Keratinocyte (primary cell): ENCODE data around the gene DPYD. TPM values are rescaled to one million over a fixed set of nuclear protein-coding genes. Genes with fewer than 3 reads are reported as not detected.

ENCODE experiments used
- DNase-seq: peaks from one replicate; pipeline ENCODE4 v3.0.0-alpha.2; 2011; ENCODE audit warnings: low read depth, missing footprints, low spot score
- FAIRE-seq: peaks from 2 replicates; lab custom pipeline; 2011; peaks lifted over from hg19 to GRCh38; lab: Jason Lieb, UNC
- H2AFZ ChIP-seq: 2 replicates; pipeline ENCODE4 v1.6.0; 2012; ENCODE audit warnings: low read length, control low read depth, inconsistent platforms; ENCODE audit not compliant: control insufficient read depth
- H3K27ac ChIP-seq: 2 replicates; pipeline ENCODE4 v1.5.1; 2011; ENCODE audit warnings: low read length; ENCODE audit not compliant: control insufficient read depth, insufficient read depth
- H3K27me3 ChIP-seq: 3 replicates; pipeline ENCODE4 v1.6.0; 2011; ENCODE audit warnings: low read length; ENCODE audit not compliant: control insufficient read depth, insufficient read depth; ENCODE audit errors: extremely low read depth
- H3K36me3 ChIP-seq, 2 experiments: 2 replicates in 1 of 2; 3 replicates in 1 of 2; pipeline ENCODE4 v1.5.1; 2011; ENCODE audit warnings: low read length in 2 of 2, mild to moderate bottlenecking in 1 of 2; ENCODE audit not compliant: control insufficient read depth in 2 of 2, insufficient read depth in 2 of 2; ENCODE audit errors: extremely low read depth in 1 of 2
- H3K4me1 ChIP-seq: 3 replicates; pipeline ENCODE4 v1.5.1; 2011; ENCODE audit warnings: low read length; ENCODE audit not compliant: control insufficient read depth, insufficient read depth; ENCODE audit errors: extremely low read depth
- H3K4me2 ChIP-seq: 3 replicates; pipeline ENCODE4 v1.6.0; 2011; ENCODE audit warnings: low read depth, low read length; ENCODE audit not compliant: control insufficient read depth, insufficient read depth; ENCODE audit errors: extremely low read depth
- H3K4me3 ChIP-seq, 3 experiments: fragments of 200-600 bp in 1 of 3; sonication (generic) in 1 of 3; 2 replicates in 2 of 3; 3 replicates in 1 of 3; pipeline ENCODE4 v1.5.1; 2011 to 2016; ENCODE audit warnings: low read length in 3 of 3, mild to moderate bottlenecking in 3 of 3, control low read depth in 2 of 3, inconsistent platforms in 1 of 3, low read depth in 1 of 3, mixed read lengths in 1 of 3, mixed run types in 1 of 3, moderate library complexity in 1 of 3; ENCODE audit not compliant: control insufficient read depth in 2 of 3, insufficient read depth in 2 of 3; ENCODE audit errors: extremely low read depth in 1 of 3
- H3K79me2 ChIP-seq: 2 replicates; pipeline ENCODE4 v1.6.0; 2012; ENCODE audit warnings: low read length; ENCODE audit not compliant: control insufficient read depth, insufficient read depth
- H3K9ac ChIP-seq: 3 replicates; pipeline ENCODE4 v1.6.0; 2011; ENCODE audit warnings: low read length; ENCODE audit not compliant: control insufficient read depth, insufficient read depth; ENCODE audit errors: extremely low read depth
- H3K9me1 ChIP-seq: 3 replicates; pipeline ENCODE4 v1.6.0; 2011; ENCODE audit warnings: low read length; ENCODE audit not compliant: control insufficient read depth, insufficient read depth; ENCODE audit errors: extremely low read depth
- H3K9me3 ChIP-seq: 2 replicates; pipeline ENCODE4 v1.5.1; 2012; ENCODE audit warnings: low read depth, low read length; ENCODE audit not compliant: control insufficient read depth
- H4K20me1 ChIP-seq: 3 replicates; pipeline ENCODE4 v1.6.0; 2011; ENCODE audit warnings: low read length; ENCODE audit not compliant: control insufficient read depth, insufficient read depth; ENCODE audit errors: extremely low read depth
- CTCF ChIP-seq, 3 experiments: IDR thresholded peaks in 1 of 3; conservative IDR thresholded peaks in 1 of 3; optimal IDR thresholded peaks in 1 of 3; 2 replicates in 2 of 3; 3 replicates in 1 of 3; pipeline versions ENCODE3 to v1.5.1; 2011; ENCODE audit warnings: low read length in 3 of 3, mild to moderate bottlenecking in 3 of 3, moderate library complexity in 2 of 3, control low read depth in 1 of 3, inconsistent platforms in 1 of 3; ENCODE audit not compliant: insufficient read depth in 2 of 3; ENCODE audit errors: extremely low read depth in 1 of 3
- EZH2 ChIP-seq: IDR thresholded peaks from one replicate; pipeline ENCODE4 v1.6.1; 2012; ENCODE audit warnings: inconsistent platforms, mild to moderate bottlenecking, low read length, moderate library complexity
- dilution Hi-C: fragments of 300-500 bp; cut with MboI; formaldehyde crosslinking; loops from one replicate; pipeline ENCODE4 v1.7.0; 2020; ENCODE audit warnings: low sequenced_read_pairs; ENCODE audit not compliant: extremely low pct_ligation_motif_present
- polyA plus RNA-seq, 5 experiments: library from polyadenylated mRNA; depleted of rRNA in 3 of 5; stranded (reverse) in 3 of 5; stranded (forward) in 1 of 5; unstranded in 1 of 5; fragments of >200 nt; gene quantifications; 1 replicate in 1 of 5; 2 replicates in 3 of 5; 3 replicates in 1 of 5; pipeline versions ENCODE4 v1.2.1 to v1.2.3, GENCODE V29; 2011 to 2012; ENCODE audit warnings: missing spikeins in 2 of 5, low read depth in 1 of 5, low replicate concordance in 1 of 5

Gene DPYD
- polyA plus RNA-seq, 1 donor (not counting 4 experiments of a cell fraction or from before 2014, with no cell fraction given): 1.9 TPM

GRCh38 chr1:97816927-97817326 lies 103.9 kb downstream of the DPYD start:
- Histone ChIP-seq H3K4me1 (no peaks in the 10 kb centered on the region), H3K9me1 (no peaks in the 10 kb centered on the region), H4K20me1 (no peaks in the 10 kb centered on the region), H3K36me3 (no peaks in the 10 kb centered on the region), H3K4me3 (no peak overlapping the region), H3K27ac (no peak overlapping the region), H3K4me2 (no peak overlapping the region), H3K9ac (no peak overlapping the region), H3K79me2 (no peaks in the 10 kb centered on the region), H3K27me3 (no peaks in the 10 kb centered on the region), H3K9me3 (no peaks in the 10 kb centered on the region), H2AFZ (no peak overlapping the region)
- DNase-seq (no peak), FAIRE-seq (no peak)
- dilution Hi-C loops: no loop called here
- TF ChIP-seq CTCF (optimal IDR thresholded peaks at IDR 0.05 in 1 of 3, IDR thresholded peaks at IDR 0.05 in 1 of 3, conservative IDR thresholded peaks at IDR 0.05 in 1 of 3; ENCODE audit: extremely low read depth in 1 of 3, insufficient read depth in 2 of 3, low read length in 3 of 3) (no peak), EZH2 (no peak)

- no peak overlapping the region for H2AFZ ChIP-seq
- no peak for FAIRE-seq
- H3K79me2 ChIP-seq: no peaks in the 10 kb centered on the region
- H4K20me1 ChIP-seq: no peaks in the 10 kb centered on the region
- no peak overlapping the region for H3K9ac ChIP-seq
- no peaks in the 10 kb centered on the region for H3K9me3 ChIP-seq
- no peak for DNase-seq
- H3K9me1 ChIP-seq: no peaks in the 10 kb centered on the region
- H3K4me2 ChIP-seq: no peak overlapping the region
- H3K4me1 ChIP-seq: no peaks in the 10 kb centered on the region
- H3K4me3 ChIP-seq: no peak overlapping the region
- H3K36me3 ChIP-seq: no peaks in the 10 kb centered on the region
- H3K27me3 ChIP-seq: no peaks in the 10 kb centered on the region
- TF ChIP-seq EZH2 (no peak), CTCF (optimal IDR thresholded peaks at IDR 0.05 in 1 of 3, IDR thresholded peaks at IDR 0.05 in 1 of 3, conservative IDR thresholded peaks at IDR 0.05 in 1 of 3; ENCODE audit: extremely low read depth in 1 of 3, insufficient read depth in 2 of 3, low read length in 3 of 3) (no peak)
- no peak overlapping the region for H3K27ac ChIP-seq
- dilution Hi-C loops: no loop called here
Measured at GRCh38 chr1:97814804-97815203, 106.0 kb downstream of the DPYD start.
